GM12878 (cell line): ENCODE measurements around the gene POU2F1. TPM values are rescaled to one million over a fixed set of nuclear protein-coding genes. Genes with fewer than 3 reads are reported as not detected.

Source experiments
- ATAC-seq: fragments of 200-7000 bp; cut with Tn5 transposase; 3 replicates; pipeline ENCODE4 v1.9.1; 2020; ENCODE audit warnings: mild to moderate bottlenecking, moderate library complexity
- BruUV-seq: library from RNA; stranded (reverse); fragments of 400-500 nt; replicated peaks from 2 replicates; lab custom pipeline; 2021; lab: Mats Ljungman, UMichigan
- CTCF ChIA-PET: fragments of 300-600 bp; sonication (Branson Sonifier 250); formaldehyde crosslinking; extraction: SDS; loops from one replicate; lab custom pipeline; 2021; ENCODE audit warnings: inconsistent platforms; lab: Yijun Ruan, JAX
- POLR2A ChIA-PET: fragments of 350-600 bp; formaldehyde crosslinking; extraction: SDS; loops from one replicate; lab custom pipeline; 2021; ENCODE audit warnings: inconsistent platforms; lab: Charles Lee
- RAD21 ChIA-PET: fragments of 300-600 bp; sonication (Branson Sonifier 250); formaldehyde crosslinking; loops from one replicate; lab custom pipeline; 2023; ENCODE audit warnings: antibody characterized with exemption; ENCODE audit not compliant: unreplicated experiment; lab: Charles Lee
- SMC1A ChIA-PET: fragments of 300-600 bp; sonication (Branson Sonifier 250); formaldehyde crosslinking; loops from one replicate; lab custom pipeline; 2023; ENCODE audit not compliant: unreplicated experiment, uncharacterized antibody; lab: Charles Lee
- DNase-seq: peaks from one replicate; pipeline ENCODE4 v3.0.0-alpha.2; 2011; ENCODE audit warnings: low read depth, low spot score
- FAIRE-seq: peaks from 3 replicates; lab custom pipeline; 2011; peaks lifted over from hg19 to GRCh38; lab: Jason Lieb, UNC
- H2AFZ ChIP-seq: 2 replicates; pipeline ENCODE4 v1.6.0; 2011; ENCODE audit warnings: low read depth, low read length, control low read depth; ENCODE audit not compliant: control insufficient read depth
- H3K27ac ChIP-seq: 2 replicates; pipeline ENCODE4 v1.5.1; 2011; ENCODE audit warnings: control low read depth; ENCODE audit not compliant: control insufficient read depth, insufficient read depth
- H3K27me3 ChIP-seq, 2 experiments: replicated peaks in 1 of 2; 2 replicates each; pipeline versions ENCODE4 v1.6.0 to v1.6.1; 2011; ENCODE audit warnings: low read length in 1 of 2; ENCODE audit not compliant: control insufficient read depth in 2 of 2, insufficient read depth in 2 of 2
- H3K36me3 ChIP-seq, 2 experiments: 2 replicates each; pipeline ENCODE4 v1.5.1; 2011; ENCODE audit warnings: low read length in 1 of 2; ENCODE audit not compliant: control insufficient read depth in 2 of 2, insufficient read depth in 2 of 2
- H3K4me1 ChIP-seq: 2 replicates; pipeline ENCODE4 v1.6.1; 2011; ENCODE audit warnings: mild to moderate bottlenecking, low read length, moderate library complexity, mixed read lengths; ENCODE audit not compliant: control insufficient read depth, insufficient read depth
- H3K4me2 ChIP-seq: 2 replicates; pipeline ENCODE4 v1.6.0; 2011; ENCODE audit warnings: control low read depth; ENCODE audit not compliant: control insufficient read depth, insufficient read depth
- H3K4me3 ChIP-seq: fragments of 200-600 bp; sonication (generic); 2 replicates; pipeline ENCODE4 v1.5.1; 2016
- H3K79me2 ChIP-seq: 2 replicates; pipeline ENCODE4 v1.6.0; 2011; ENCODE audit warnings: low read length; ENCODE audit not compliant: control insufficient read depth, insufficient read depth
- H3K9ac ChIP-seq: 2 replicates; pipeline ENCODE4 v1.8.0; 2011; ENCODE audit warnings: low read length, control low read depth, mixed read lengths; ENCODE audit not compliant: control insufficient read depth, insufficient read depth
- H3K9me3 ChIP-seq: replicated peaks from 3 replicates; pipeline ENCODE4 v1.5.1; 2011; ENCODE audit warnings: mild to moderate bottlenecking, low read length; ENCODE audit not compliant: control insufficient read depth, insufficient read depth
- H4K20me1 ChIP-seq: 2 replicates; pipeline ENCODE4 v1.6.0; 2011; ENCODE audit not compliant: control insufficient read depth, insufficient read depth
- BACH1 ChIP-seq: fragments of 450-650 bp; IDR thresholded peaks from 2 replicates; pipeline ENCODE4 v1.6.1; 2017; ENCODE audit warnings: mild to moderate bottlenecking, borderline replicate concordance
- CBX3 ChIP-seq: fragments of 200-600 bp; sonication (generic); IDR thresholded peaks from 2 replicates; pipeline ENCODE4 v1.6.1; 2016; ENCODE audit warnings: low read depth, borderline replicate concordance
- CHD4 ChIP-seq: fragments of 200-600 bp; sonication (generic); IDR thresholded peaks from 2 replicates; pipeline ENCODE4 v1.6.1; 2016; ENCODE audit warnings: mild to moderate bottlenecking
- CREB1 ChIP-seq: IDR thresholded peaks from 2 replicates; pipeline ENCODE4 v1.6.1; 2012; ENCODE audit warnings: low read depth, mild to moderate bottlenecking, inconsistent platforms
- EGR1 ChIP-seq, 2 experiments: IDR thresholded peaks; 1 replicate in 1 of 2; 2 replicates in 1 of 2; pipeline ENCODE4 v1.6.1; 2011 to 2012; ENCODE audit warnings: low read depth in 2 of 2, low read length in 2 of 2, borderline replicate concordance in 1 of 2, mild to moderate bottlenecking in 1 of 2, moderate library complexity in 1 of 2
- HDAC6 ChIP-seq: fragments of 200-600 bp; sonication (generic); IDR thresholded peaks from one replicate; pipeline ENCODE4 v1.8.0; 2017; ENCODE audit warnings: antibody characterized with exemption; ENCODE audit not compliant: unreplicated experiment
- IKZF2 ChIP-seq, 2 experiments: fragments of 450-650 bp; IDR thresholded peaks; 2 replicates each; pipeline ENCODE4 v1.6.1; 2017; ENCODE audit warnings: mild to moderate bottlenecking in 2 of 2, moderate library complexity in 2 of 2
- KAT2A ChIP-seq: conservative IDR thresholded peaks from 2 replicates; pipeline ENCODE4 v1.6.1; 2011; ENCODE audit warnings: low read depth, low read length; ENCODE audit not compliant: control insufficient read depth
- MTA3 ChIP-seq: IDR thresholded peaks from 2 replicates; pipeline ENCODE4 v1.6.1; 2012; ENCODE audit warnings: low read length, inconsistent platforms, borderline replicate concordance
- NR2C1 ChIP-seq: fragments of 450-650 bp; IDR thresholded peaks from 2 replicates; pipeline ENCODE4 v1.6.1; 2017; ENCODE audit warnings: antibody characterized with exemption, mild to moderate bottlenecking, moderate library complexity
- PML ChIP-seq: IDR thresholded peaks from 2 replicates; pipeline ENCODE4 v1.6.1; 2012; ENCODE audit warnings: low read length, inconsistent platforms
- WGBS: methylation state at CpG from one replicate; pipeline ENCODE4 v1.1.6; 2016; ENCODE audit warnings: low lambda C conversion rate; ENCODE audit not compliant: insufficient replicate concordance, insufficient coverage; ENCODE audit errors: missing lambda C conversion rate; 5-methylcytosine and 5-hydroxymethylcytosine counted together
- in situ Hi-C: fragments of 300-500 bp; cut with MboI; formaldehyde crosslinking; loops from 9 replicates; pipeline ENCODE4 v1.14.3; 2018; ENCODE audit warnings: mixed read lengths
- intact Hi-C: fragments of 100-400 bp; cut with micrococcal nuclease; formaldehyde crosslinking; loops from one replicate; pipeline ENCODE4 v1.14.2; 2022; ENCODE audit not compliant: unreplicated experiment
- polyA plus RNA-seq, 11 experiments: library from polyadenylated mRNA; depleted of rRNA in 4 of 11; unstranded in 6 of 11; stranded (reverse) in 5 of 11; fragments of >200 nt; fragmentation: Nextera tagmentation in 4 of 11; fragmentation: Illumina TruSeq in 1 of 11; extraction: Ambion mirVana in 4 of 11; extraction: Trizol in 1 of 11; gene quantifications; 1 replicate in 1 of 11; 2 replicates in 10 of 11; pipeline versions ENCODE4 v1.2.1 to v1.2.3, GENCODE V29; 2011 to 2016; ENCODE audit warnings: inconsistent platforms in 2 of 11, missing spikeins in 2 of 11, low read depth in 1 of 11
- total RNA-seq, 4 experiments: library from RNA; depleted of rRNA in 3 of 4; stranded (reverse); fragments of >200 nt in 3 of 4; fragmentation: Illumina TruSeq in 1 of 4; extraction: Trizol in 1 of 4; gene quantifications; 2 replicates each; pipeline versions ENCODE4 v1.2.1 to v1.2.3, GENCODE V29; 2013 to 2021
- TF ChIP-seq, protein P1 (sequence below): fragments of 450-650 bp; IDR thresholded peaks from 2 replicates; pipeline ENCODE4 v1.6.1; 2017; ENCODE audit warnings: low read depth, mild to moderate bottlenecking, moderate library complexity
- TF ChIP-seq, protein P2 (sequence below): fragments of 450-650 bp; IDR thresholded peaks from 2 replicates; pipeline ENCODE4 v1.6.1; 2017; ENCODE audit warnings: mild to moderate bottlenecking

POU2F1 gene
- total and polyA plus RNA-seq, 10 of the 15 experiments (the other 5 are each of a cell fraction or from before 2014, with no cell fraction given), result 2.5 to 21.7 (median 12.5) TPM

DNA sequence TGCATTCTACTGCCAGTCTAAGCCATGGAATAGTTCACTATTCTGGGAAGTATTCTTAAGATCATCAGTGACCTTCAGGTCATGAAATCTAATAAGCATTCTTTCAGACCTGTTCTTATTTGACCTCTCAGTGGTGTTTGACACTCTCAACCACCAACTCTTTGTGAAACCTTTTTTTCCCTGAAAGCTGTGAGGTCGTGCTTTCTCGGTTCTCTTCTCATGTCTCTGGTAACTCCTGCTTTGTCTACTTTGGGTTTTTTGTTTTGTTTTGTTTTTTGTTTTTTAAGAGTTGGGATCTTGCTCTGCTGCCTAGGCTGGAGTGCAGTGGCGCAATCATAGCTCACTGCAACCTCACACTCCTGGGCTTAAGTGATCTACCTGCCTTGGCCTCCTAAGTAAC is 56.3 kb downstream of the POU2F1 start (continued):
- no peak for TF ChIP-seq HDAC6

DNA sequence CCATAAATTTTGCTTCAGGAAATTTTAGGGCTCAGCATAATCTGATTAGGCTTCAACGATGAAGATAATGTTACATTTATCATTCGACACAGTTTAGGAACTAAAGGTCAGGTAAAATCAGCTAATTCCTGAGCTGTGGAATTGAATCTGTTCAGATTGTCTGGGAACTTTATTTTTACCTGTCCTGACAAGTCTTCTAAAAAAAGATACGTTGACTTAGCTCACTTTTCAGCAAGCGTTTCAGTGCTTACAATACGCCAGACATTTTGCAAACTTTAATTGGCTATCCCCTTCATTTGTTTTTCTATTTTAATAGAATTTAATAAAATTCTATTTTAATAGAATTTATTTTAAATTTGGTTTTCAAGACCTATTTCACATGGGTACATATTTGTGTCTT is 57.8 kb downstream of the POU2F1 start:
- BruUV-seq, result no TSS peak
- in situ Hi-C loops, result no loop called here
- Histone ChIP-seq H3K79me2 (peaks cover 38% of the 10 kb centered on the region), H3K9me3 (no peaks in the 10 kb centered on the region), H3K4me3 (no peak overlapping the region), H4K20me1 (no peaks in the 10 kb centered on the region), H3K36me3 (no peaks in the 10 kb centered on the region), H3K9ac (no peak overlapping the region), H3K27me3 (no peaks in the 10 kb centered on the region), H3K4me2 (no peak overlapping the region), H3K27ac (no peak overlapping the region), H2AFZ (no peak overlapping the region), H3K4me1 (peaks cover 14% of the 10 kb centered on the region; the same call in 1 of the 2 replicates)
- intact Hi-C loops, result no loop called here
- over 99% methylated on average over 5 of the region's 5 CpGs for WGBS
- FAIRE-seq, result no peak
- TF ChIP-seq PML, result no peak
- TF ChIP-seq CREB1, result no peak
- ChIA-PET POLR2A (interaction anchor here (0.5 to 2.9 kb wide), 4 partner anchors 10 to 17 kb away, joined by 4 to 10 read pairs (median 4); no protein-coding TSS in a partner anchor), SMC1A (interaction anchor here (1.0 to 2.4 kb wide), 4 partner anchors 10 to 64 kb away, joined by 3 to 9 read pairs (median 3); no protein-coding TSS in a partner anchor), CTCF (interaction anchor here (0.7 to 3.8 kb wide), 5 partner anchors 11 to 262 kb away, joined by 3 to 23 read pairs (median 3); no protein-coding TSS in a partner anchor), RAD21 (interaction anchor here (1.2 to 2.2 kb wide), 4 partner anchors 10 to 262 kb away, joined by 3 to 7 read pairs (median 3); no protein-coding TSS in a partner anchor)
- ATAC-seq, result no peak
- DNase-seq, result no peak

DNA sequence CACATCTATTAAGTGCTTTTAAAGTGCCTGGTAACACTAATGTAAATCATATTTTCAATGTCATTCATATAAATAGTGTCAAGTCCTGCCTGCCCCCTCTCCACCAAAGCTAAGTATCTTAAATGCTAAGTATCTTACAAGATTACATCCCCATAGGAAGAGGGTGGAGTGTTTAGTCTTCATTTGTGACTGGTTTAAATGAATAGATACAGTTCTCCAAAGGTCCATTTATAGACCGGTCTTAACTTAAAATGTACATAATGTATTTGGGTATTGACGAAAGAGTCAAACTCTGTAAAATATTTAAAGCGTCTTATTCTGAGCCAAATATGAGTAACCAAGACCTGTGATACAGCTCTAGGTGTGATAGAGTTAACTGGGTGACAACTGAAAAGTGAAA is 60.2 kb downstream of the POU2F1 start:
- H3K36me3 ChIP-seq, result no peaks in the 10 kb centered on the region
- no TSS peak for BruUV-seq
- no peak overlapping the region for H3K27ac ChIP-seq
- peaks cover 35% of the 10 kb centered on the region for H3K79me2 ChIP-seq
- DNase-seq (no peak), ATAC-seq (no peak), FAIRE-seq (no peak)
- RAD21 ChIA-PET, result interaction anchor here (0.7 to 1.4 kb wide), 5 partner anchors 9 to 61 kb away, joined by 3 to 9 read pairs (median 4); partner anchors contain the start of gene POU2F1
- no peak overlapping the region for H3K4me3 ChIP-seq
- no peak overlapping the region for H3K9ac ChIP-seq
- CTCF ChIA-PET, result interaction anchor here (1.4 to 2.6 kb wide), 3 partner anchors 12 to 62 kb away, joined by 4 to 11 read pairs (median 10); no protein-coding TSS in a partner anchor
- H4K20me1 ChIP-seq, result no peaks in the 10 kb centered on the region
- in situ Hi-C loops, result no loop called here
- no peak overlapping the region for H2AFZ ChIP-seq
- no peaks in the 10 kb centered on the region for H3K9me3 ChIP-seq
- peaks cover 14% of the 10 kb centered on the region; the same call in 1 of the 2 replicates for H3K4me1 ChIP-seq
- no peaks in the 10 kb centered on the region for H3K27me3 ChIP-seq
- POLR2A ChIA-PET, result no interaction called here
- 96% methylated on average over 3 of the region's 3 CpGs for WGBS
- H3K4me2 ChIP-seq, result no peak overlapping the region
- intact Hi-C loops, result no loop called here
- SMC1A ChIA-PET, result interaction anchor here (0.8 to 5.0 kb wide), 6 partner anchors 12 to 63 kb away, joined by 3 to 24 read pairs (median 6); no protein-coding TSS in a partner anchor
- TF ChIP-seq, protein P1, sequence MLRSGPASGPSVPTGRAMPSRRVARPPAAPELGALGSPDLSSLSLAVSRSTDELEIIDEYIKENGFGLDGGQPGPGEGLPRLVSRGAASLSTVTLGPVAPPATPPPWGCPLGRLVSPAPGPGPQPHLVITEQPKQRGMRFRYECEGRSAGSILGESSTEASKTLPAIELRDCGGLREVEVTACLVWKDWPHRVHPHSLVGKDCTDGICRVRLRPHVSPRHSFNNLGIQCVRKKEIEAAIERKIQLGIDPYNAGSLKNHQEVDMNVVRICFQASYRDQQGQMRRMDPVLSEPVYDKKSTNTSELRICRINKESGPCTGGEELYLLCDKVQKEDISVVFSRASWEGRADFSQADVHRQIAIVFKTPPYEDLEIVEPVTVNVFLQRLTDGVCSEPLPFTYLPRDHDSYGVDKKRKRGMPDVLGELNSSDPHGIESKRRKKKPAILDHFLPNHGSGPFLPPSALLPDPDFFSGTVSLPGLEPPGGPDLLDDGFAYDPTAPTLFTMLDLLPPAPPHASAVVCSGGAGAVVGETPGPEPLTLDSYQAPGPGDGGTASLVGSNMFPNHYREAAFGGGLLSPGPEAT, result no peak
- TF ChIP-seq CBX3 (no peak), KAT2A (no peak), CHD4 (no peak), IKZF2 (IDR thresholded peaks at IDR 0.05) (no peak), NR2C1 (no peak), BACH1 (no peak), EGR1 (IDR thresholded peaks at IDR 0.05; ENCODE audit: borderline replicate concordance in 1 of 2, low read depth in 2 of 2, low read length in 2 of 2) (no peak), MTA3 (no peak)
- TF ChIP-seq, protein P2, sequence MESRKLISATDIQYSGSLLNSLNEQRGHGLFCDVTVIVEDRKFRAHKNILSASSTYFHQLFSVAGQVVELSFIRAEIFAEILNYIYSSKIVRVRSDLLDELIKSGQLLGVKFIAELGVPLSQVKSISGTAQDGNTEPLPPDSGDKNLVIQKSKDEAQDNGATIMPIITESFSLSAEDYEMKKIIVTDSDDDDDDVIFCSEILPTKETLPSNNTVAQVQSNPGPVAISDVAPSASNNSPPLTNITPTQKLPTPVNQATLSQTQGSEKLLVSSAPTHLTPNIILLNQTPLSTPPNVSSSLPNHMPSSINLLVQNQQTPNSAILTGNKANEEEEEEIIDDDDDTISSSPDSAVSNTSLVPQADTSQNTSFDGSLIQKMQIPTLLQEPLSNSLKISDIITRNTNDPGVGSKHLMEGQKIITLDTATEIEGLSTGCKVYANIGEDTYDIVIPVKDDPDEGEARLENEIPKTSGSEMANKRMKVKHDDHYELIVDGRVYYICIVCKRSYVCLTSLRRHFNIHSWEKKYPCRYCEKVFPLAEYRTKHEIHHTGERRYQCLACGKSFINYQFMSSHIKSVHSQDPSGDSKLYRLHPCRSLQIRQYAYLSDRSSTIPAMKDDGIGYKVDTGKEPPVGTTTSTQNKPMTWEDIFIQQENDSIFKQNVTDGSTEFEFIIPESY, result no peak
